ENCODE data around the gene VWA2. TPM values are rescaled to one million over a fixed set of nuclear protein-coding genes. Genes with fewer than 3 reads are reported as not detected.

The VWA2 gene
- total RNA-seq, 4 donors from 2014 or later: 2.5 to 22.6 TPM; not detected in 2

GRCh38 chr10:114303556-114303955 lies 64.5 kb downstream of the VWA2 start:
- Histone ChIP-seq H3K4me1 (peaks cover 0 to 7% of the 10 kb centered on the region in 2 donors), H3K36me3 (no peaks in the 10 kb centered on the region), H3K4me3 (no peak overlapping the region), H3K27ac (peak overlapping the region; percentile 52 to 69), H3K27me3 (no peaks in the 10 kb centered on the region), H3K9me3 (no peaks in the 10 kb centered on the region)
- intact Hi-C loops (cut with DNase I; ENCODE audit: low total_unique reads): loop anchor here (10.0 kb wide), 2 partner anchors 101 to 131 kb away; partner anchors contain the start of gene AFAP1L2
- DNase-seq: no peak
- TF ChIP-seq CTCF (IDR thresholded peaks at IDR 0.05) (no peak), POLR2A (IDR thresholded peaks at IDR 0.05) (no peak)

DNA sequence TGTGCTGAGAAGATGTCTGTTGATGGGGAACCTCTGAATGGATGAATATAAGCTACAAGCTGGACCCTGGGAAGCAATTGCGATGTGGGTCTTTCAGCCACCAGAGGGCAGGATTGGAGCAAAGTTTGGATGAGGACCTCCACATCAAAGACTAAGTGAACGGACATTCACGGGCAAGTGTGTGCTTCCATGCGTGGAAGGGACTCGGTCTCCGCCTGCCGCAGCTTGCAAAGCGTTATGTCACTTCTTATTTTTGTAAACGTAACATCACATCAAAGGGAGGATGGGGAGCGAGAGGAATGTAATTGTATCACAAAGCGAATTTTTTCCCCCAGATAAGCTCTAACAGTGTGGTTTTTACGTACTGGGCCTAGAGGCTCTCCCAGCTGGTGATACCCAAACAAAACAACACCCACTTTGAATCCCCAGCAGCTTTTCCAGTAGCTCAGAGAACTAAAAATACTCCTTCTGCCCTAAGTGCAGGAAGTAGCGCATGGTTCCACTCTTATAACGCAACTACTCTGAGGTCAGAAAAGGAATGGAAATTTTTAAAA lies 65.0 kb downstream of the VWA2 start:
- peaks cover 0 to 7% of the 10 kb centered on the region in 2 donors for H3K4me1 ChIP-seq
- H3K9me3 ChIP-seq: no peaks in the 10 kb centered on the region
- DNase-seq: peak; percentile 88 to 90
- H3K4me3 ChIP-seq: peak overlapping the region; percentile 6 to 14
- H3K36me3 ChIP-seq: no peaks in the 10 kb centered on the region
- intact Hi-C loops (cut with DNase I; ENCODE audit: low total_unique reads): loop anchor here (10.0 kb wide), 2 partner anchors 101 to 131 kb away; partner anchors contain the start of gene AFAP1L2
- TF ChIP-seq CTCF (IDR thresholded peaks at IDR 0.05): peak; percentile 81 to 88 (median 85)
- no peak for TF ChIP-seq POLR2A (IDR thresholded peaks at IDR 0.05)
- no peaks in the 10 kb centered on the region for H3K27me3 ChIP-seq
- H3K27ac ChIP-seq: peak overlapping the region; percentile 52 to 69

- Histone ChIP-seq H3K36me3 (no peaks in the 10 kb centered on the region), H3K9me3 (no peaks in the 10 kb centered on the region), H3K27me3 (no peaks in the 10 kb centered on the region), H3K4me3 (peak overlapping the region; percentile 6 to 14), H3K4me1 (peaks cover 0 to 7% of the 10 kb centered on the region in 2 donors), H3K27ac (peak overlapping the region; percentile 52 to 69)
- TF ChIP-seq POLR2A (IDR thresholded peaks at IDR 0.05): no peak
- peak in 3 of 4 experiments; percentile 20 to 50 (median 21) for TF ChIP-seq CTCF (IDR thresholded peaks at IDR 0.05)
- intact Hi-C loops (cut with DNase I; ENCODE audit: low total_unique reads): loop anchor here (10.0 kb wide), 2 partner anchors 100 to 130 kb away; partner anchors contain the start of gene AFAP1L2
- DNase-seq: peak in 1 of 2 donors; percentile 32
These were observed 65.7 kb downstream of the VWA2 start for GRCh38 chr10:114304571-114305421.

GRCh38 chr10:114305521-114305925 lies 66.5 kb downstream of the VWA2 start:
- intact Hi-C loops (cut with DNase I; ENCODE audit: low total_unique reads): loop anchor here (10.0 kb wide), 2 partner anchors 99 to 129 kb away; partner anchors contain the start of gene AFAP1L2
- Histone ChIP-seq H3K27ac (no peak overlapping the region), H3K9me3 (no peaks in the 10 kb centered on the region), H3K27me3 (no peaks in the 10 kb centered on the region), H3K36me3 (no peaks in the 10 kb centered on the region), H3K4me1 (peaks cover 0 to 7% of the 10 kb centered on the region in 2 donors), H3K4me3 (no peak overlapping the region)
- no peak for TF ChIP-seq CTCF (IDR thresholded peaks at IDR 0.05)
- no peak for TF ChIP-seq POLR2A (IDR thresholded peaks at IDR 0.05)
- DNase-seq: no peak

Measured in uterus (tissue), 4 donors.